Measurements from ENCODE around the gene KCNJ15.

Gene KCNJ15

DNA sequence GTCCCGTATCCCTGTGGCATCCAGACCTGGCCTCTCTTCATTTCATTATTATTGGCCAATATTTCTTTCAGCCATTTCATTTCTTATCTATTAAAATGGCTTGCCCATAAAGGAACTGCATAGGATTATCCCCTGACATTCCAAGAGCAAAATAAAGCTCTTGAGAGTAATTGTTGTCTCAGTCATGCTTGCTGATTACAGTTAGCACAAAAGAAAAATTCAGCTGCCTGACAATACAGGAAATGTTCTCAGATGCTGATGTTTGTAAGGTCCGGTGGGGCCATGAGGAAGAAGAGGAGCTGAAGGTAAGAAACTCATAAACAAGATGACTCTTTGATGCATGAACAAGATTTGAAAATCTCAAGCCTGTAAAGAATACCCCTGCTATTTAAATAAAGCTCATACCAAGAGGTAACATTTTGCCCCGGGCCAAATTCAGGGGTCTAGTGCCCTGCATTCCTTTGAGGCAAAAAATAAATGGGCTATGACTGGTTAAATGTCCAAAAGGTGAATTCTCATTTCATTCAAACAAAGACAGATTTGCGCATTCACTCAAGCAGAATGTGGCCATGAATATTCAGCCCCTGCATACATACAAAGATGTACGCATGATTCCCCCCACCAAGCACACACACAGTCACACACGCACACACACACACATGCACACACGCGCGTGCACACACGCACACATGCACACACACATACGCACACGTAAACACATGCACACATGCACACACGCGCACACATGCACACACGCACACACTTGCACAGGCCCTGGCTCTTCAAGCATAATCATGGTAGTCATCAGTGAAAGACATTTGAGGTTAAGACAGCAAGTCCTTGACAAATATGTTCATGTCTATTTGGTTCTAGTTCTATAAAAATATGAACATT lies 44.8 kb downstream of the KCNJ15 start:
- TF ChIP-seq, protein P1, sequence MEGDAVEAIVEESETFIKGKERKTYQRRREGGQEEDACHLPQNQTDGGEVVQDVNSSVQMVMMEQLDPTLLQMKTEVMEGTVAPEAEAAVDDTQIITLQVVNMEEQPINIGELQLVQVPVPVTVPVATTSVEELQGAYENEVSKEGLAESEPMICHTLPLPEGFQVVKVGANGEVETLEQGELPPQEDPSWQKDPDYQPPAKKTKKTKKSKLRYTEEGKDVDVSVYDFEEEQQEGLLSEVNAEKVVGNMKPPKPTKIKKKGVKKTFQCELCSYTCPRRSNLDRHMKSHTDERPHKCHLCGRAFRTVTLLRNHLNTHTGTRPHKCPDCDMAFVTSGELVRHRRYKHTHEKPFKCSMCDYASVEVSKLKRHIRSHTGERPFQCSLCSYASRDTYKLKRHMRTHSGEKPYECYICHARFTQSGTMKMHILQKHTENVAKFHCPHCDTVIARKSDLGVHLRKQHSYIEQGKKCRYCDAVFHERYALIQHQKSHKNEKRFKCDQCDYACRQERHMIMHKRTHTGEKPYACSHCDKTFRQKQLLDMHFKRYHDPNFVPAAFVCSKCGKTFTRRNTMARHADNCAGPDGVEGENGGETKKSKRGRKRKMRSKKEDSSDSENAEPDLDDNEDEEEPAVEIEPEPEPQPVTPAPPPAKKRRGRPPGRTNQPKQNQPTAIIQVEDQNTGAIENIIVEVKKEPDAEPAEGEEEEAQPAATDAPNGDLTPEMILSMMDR (IDR thresholded peaks at IDR 0.05; ENCODE audit: low read depth, low read length), result no peak
- peaks cover 3% of the 10 kb centered on the region; the same call in 1 of the 2 replicates for H3K27me3 ChIP-seq
- H3K36me3 ChIP-seq, result no peaks in the 10 kb centered on the region
- H3K4me1 ChIP-seq, result no peaks in the 10 kb centered on the region
- no peak overlapping the region for H3K4me3 ChIP-seq (ENCODE audit: low read depth, low read length)
- no peaks in the 10 kb centered on the region for H3K9me3 ChIP-seq
- no peak for DNase-seq

DNA sequence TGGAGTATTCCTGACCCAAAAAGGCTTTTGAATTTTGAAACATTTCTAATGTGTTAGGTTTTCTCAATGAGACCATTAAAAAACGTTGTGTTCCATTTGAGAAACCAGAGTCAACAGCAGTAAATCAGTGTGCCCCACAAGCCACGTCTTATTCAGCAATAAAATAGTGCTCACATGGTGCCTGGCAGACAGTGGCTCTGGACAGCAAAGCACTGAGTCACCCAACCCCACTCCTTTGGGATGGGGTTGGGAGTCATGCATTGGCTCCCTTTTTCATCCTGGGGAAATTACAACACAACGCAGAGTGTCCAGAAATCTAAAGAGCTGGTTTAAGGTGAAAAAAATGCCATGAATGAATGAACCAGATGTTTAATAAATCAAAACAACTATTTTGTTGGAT lies 46.5 kb downstream of the KCNJ15 start:
- no peak overlapping the region for H3K4me3 ChIP-seq (ENCODE audit: low read depth, low read length)
- no peak for DNase-seq
- no peaks in the 10 kb centered on the region for H3K9me3 ChIP-seq
- H3K36me3 ChIP-seq, result no peaks in the 10 kb centered on the region
- TF ChIP-seq, protein P1 (IDR thresholded peaks at IDR 0.05; ENCODE audit: low read depth, low read length), result no peak
- H3K4me1 ChIP-seq, result no peaks in the 10 kb centered on the region
- H3K27me3 ChIP-seq, result peaks cover 12% of the 10 kb centered on the region; the same call in 1 of the 2 replicates

DNA sequence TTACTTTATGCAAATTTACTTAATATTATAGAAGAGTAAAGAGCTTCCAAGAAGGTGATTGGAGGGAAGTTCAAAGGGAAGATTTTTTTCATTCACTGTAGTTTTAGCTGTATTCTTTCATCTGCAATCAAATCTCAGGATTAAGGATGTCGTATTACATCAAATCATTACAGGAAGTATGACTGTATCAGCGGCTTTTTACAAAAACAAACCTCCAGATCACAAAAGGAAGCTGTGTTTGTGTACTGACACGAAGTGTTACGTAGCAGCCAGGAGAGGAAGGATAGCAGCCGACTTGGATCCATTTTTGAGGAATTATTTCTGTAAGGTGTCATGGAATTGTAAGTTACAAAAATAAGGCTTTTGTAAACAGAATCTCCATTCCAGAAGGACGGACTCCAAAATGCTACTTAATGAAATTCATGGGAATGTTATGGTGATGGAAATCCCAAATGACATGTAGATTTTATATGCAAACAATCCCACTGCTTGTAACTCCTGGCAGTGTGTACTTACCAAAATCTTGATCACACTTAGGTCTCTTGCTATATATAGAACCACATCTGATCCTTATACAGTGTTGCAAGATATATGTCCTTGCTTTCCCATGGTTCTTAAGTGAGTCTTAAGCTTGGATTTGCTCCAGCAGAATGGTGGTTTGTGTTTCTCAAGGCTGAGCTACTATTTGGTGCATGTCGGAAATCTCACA lies 49.8 kb downstream of the KCNJ15 start:
- Histone ChIP-seq H3K4me3 (ENCODE audit: low read depth, low read length) (no peak overlapping the region), H3K9me3 (no peaks in the 10 kb centered on the region), H3K4me1 (no peaks in the 10 kb centered on the region), H3K36me3 (no peaks in the 10 kb centered on the region), H3K27me3 (peaks cover 16% of the 10 kb centered on the region; the same call in 1 of the 2 replicates)
- DNase-seq, result no peak
- TF ChIP-seq, protein P1 (IDR thresholded peaks at IDR 0.05; ENCODE audit: low read depth, low read length), result no peak

DNA sequence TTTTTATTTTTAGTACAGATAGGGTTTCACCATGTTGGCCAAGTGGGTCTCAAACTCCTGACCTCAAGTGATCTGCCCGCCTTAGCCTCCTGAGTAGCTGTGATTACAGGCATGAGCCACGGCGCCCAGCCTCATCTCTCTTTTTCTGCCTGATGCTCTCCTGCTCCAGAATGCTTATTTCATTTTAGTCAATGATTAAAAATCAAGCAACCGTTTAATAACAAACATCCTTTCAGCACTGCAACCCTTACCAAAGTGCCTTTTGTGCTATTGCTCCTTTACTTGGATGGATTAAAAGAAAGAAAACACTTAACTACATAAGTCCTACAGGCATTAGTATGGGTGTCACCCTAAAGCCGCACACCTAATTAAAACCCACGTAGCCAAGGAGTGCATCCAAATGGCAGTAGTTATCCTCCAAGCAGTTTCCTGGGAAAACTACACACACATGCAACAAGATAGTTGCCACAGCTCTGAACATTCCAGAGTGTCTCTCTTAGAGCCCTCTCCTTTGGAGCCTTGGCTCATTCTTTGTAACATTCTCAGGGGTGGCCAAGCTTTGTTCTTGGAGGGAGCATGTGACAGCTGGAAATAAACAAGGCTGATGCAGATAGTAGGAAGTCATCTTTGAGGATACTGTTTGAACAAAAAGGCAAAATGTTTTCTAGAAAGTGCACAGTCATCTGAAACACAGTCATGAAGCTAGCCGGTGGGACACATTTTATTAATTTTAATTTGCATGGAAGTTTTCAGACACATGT lies 51.2 kb downstream of the KCNJ15 start:
- no peaks in the 10 kb centered on the region for H3K9me3 ChIP-seq
- DNase-seq, result no peak
- no peak overlapping the region for H3K4me3 ChIP-seq (ENCODE audit: low read depth, low read length)
- no peaks in the 10 kb centered on the region for H3K36me3 ChIP-seq
- no peaks in the 10 kb centered on the region for H3K4me1 ChIP-seq
- peaks cover 16% of the 10 kb centered on the region; the same call in 1 of the 2 replicates for H3K27me3 ChIP-seq
- TF ChIP-seq, protein P1 (IDR thresholded peaks at IDR 0.05; ENCODE audit: low read depth, low read length), result no peak

DNA sequence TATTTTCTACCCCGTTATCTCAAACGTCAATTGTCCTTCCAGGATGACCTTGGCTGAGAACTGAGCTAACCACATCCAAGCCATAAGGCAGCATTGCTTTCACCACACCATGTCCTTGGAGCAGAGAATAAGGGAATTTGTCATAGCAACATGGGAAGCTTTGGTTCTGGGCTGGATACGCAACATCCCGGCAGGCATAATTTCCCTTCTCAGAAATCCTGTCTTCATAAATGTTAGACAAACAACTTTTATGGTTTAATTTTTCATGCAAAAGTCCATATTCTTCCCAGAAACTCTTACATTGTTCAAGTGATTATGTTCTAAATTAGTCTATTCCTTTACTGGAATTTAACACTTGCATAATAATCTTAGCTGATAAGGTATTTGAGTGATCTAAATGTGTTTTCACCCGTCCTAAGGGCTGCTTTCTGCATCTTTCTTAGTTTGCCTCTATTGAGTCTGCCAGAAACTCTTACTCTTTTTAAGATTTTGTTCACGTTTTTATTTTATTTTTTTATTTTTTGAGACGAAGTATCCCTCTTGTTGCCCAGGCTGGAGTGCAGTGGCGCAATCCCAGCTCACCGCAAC lies 51.8 kb downstream of the KCNJ15 start:
- TF ChIP-seq, protein P1 (IDR thresholded peaks at IDR 0.05; ENCODE audit: low read depth, low read length), result no peak
- no peak overlapping the region for H3K4me3 ChIP-seq (ENCODE audit: low read depth, low read length)
- H3K27me3 ChIP-seq, result peaks cover 16% of the 10 kb centered on the region; the same call in 1 of the 2 replicates
- no peaks in the 10 kb centered on the region for H3K4me1 ChIP-seq
- no peaks in the 10 kb centered on the region for H3K9me3 ChIP-seq
- H3K36me3 ChIP-seq, result no peaks in the 10 kb centered on the region
- DNase-seq, result no peak

Measured in BE2C (cell line).